ENCODE measurements around the gene SUPT3H.

- TF ChIP-seq TAF1 (conservative IDR thresholded peaks at IDR 0.05): no peak
- TF ChIP-seq CTCF (IDR thresholded peaks at IDR 0.05; ENCODE audit: low read depth, low read length, missing input control): no peak
- TF ChIP-seq ZBTB33 (IDR thresholded peaks at IDR 0.05): no peak
Observed at GRCh38 chr6:44858998-44859397, 518.7 kb downstream of the SUPT3H start.
